HepG2 (cell line): ENCODE results near the gene TCAP. TPM values are rescaled to one million over a fixed set of nuclear protein-coding genes. Genes with fewer than 3 reads are reported as not detected.

Source experiments
- CTCF ChIP-seq: sonication (generic); formaldehyde crosslinking; IDR thresholded peaks from 2 replicates; pipeline ENCODE4 v1.5.0; 2020; ENCODE audit warnings: mild to moderate bottlenecking, missing genetic modification reagents, moderate library complexity
- DBP ChIP-seq: sonication (generic); formaldehyde crosslinking; IDR thresholded peaks from 2 replicates; pipeline ENCODE4 v1.4.0; 2020; ENCODE audit warnings: missing genetic modification reagents; ENCODE audit errors: not compliant biosample characterization
- HMGXB3 ChIP-seq: sonication (generic); formaldehyde crosslinking; IDR thresholded peaks from 2 replicates; pipeline ENCODE4 v1.4.0; 2020; ENCODE audit warnings: missing genetic modification reagents, borderline replicate concordance
- KLF11 ChIP-seq: IDR thresholded peaks from 2 replicates; pipeline ENCODE4 v1.6.1; 2016; ENCODE audit warnings: missing compliant biosample characterization
- MATR3 ChIP-seq: sonication (generic); formaldehyde crosslinking; IDR thresholded peaks from 2 replicates; pipeline ENCODE4 v1.4.0; 2020; ENCODE audit warnings: missing genetic modification reagents
- MZF1 ChIP-seq: sonication (generic); formaldehyde crosslinking; IDR thresholded peaks from 2 replicates; pipeline ENCODE4 v1.8.1; 2023; ENCODE audit warnings: mild to moderate bottlenecking, missing genetic modification reagents, borderline replicate concordance
- NAIF1 ChIP-seq: sonication (generic); formaldehyde crosslinking; IDR thresholded peaks from 2 replicates; pipeline ENCODE4 v1.5.0; 2020; ENCODE audit warnings: mild to moderate bottlenecking, missing genetic modification reagents, borderline replicate concordance
- NFE2L2 ChIP-seq: fragments of 150-350 bp; IDR thresholded peaks from 2 replicates; pipeline ENCODE4 v1.6.1; 2014; ENCODE audit warnings: low read length
- SAP130 ChIP-seq: IDR thresholded peaks from 2 replicates; pipeline ENCODE4 v1.6.1; 2016; ENCODE audit warnings: low read depth
- TEF ChIP-seq: sonication (generic); formaldehyde crosslinking; IDR thresholded peaks from 2 replicates; pipeline ENCODE4 v1.5.0; 2020; ENCODE audit warnings: missing genetic modification reagents
- TOE1 ChIP-seq: sonication (generic); formaldehyde crosslinking; IDR thresholded peaks from 2 replicates; pipeline ENCODE4 v1.4.0; 2020; ENCODE audit warnings: mild to moderate bottlenecking, missing genetic modification reagents
- ZBTB21 ChIP-seq: sonication (generic); formaldehyde crosslinking; IDR thresholded peaks from 2 replicates; pipeline ENCODE4 v1.4.0; 2020; ENCODE audit warnings: missing genetic modification reagents
- ZFP90 ChIP-seq: sonication (generic); formaldehyde crosslinking; IDR thresholded peaks from 2 replicates; pipeline ENCODE4 v1.8.0; 2022; ENCODE audit warnings: missing genetic modification reagents, mild to moderate bottlenecking, inconsistent platforms, borderline replicate concordance
- ZNF12 ChIP-seq: sonication (generic); formaldehyde crosslinking; IDR thresholded peaks from 2 replicates; pipeline ENCODE4 v1.5.0; 2020; ENCODE audit warnings: missing genetic modification reagents
- ZNF281 ChIP-seq: sonication (generic); formaldehyde crosslinking; IDR thresholded peaks from 2 replicates; pipeline ENCODE4 v1.4.0; 2020; ENCODE audit warnings: missing genetic modification reagents, borderline replicate concordance
- ZNF292 ChIP-seq: sonication (generic); formaldehyde crosslinking; IDR thresholded peaks from 2 replicates; pipeline ENCODE4 v1.8.1; 2022; ENCODE audit warnings: mild to moderate bottlenecking, low read depth, missing genetic modification reagents, borderline replicate concordance
- ZNF3 ChIP-seq: IDR thresholded peaks from 2 replicates; pipeline ENCODE4 v1.7.0; 2017; ENCODE audit warnings: inconsistent platforms
- ZNF567 ChIP-seq: sonication (generic); formaldehyde crosslinking; IDR thresholded peaks from 2 replicates; pipeline ENCODE4 v1.8.1; 2023; ENCODE audit warnings: mild to moderate bottlenecking, missing genetic modification reagents, borderline replicate concordance
- ZNF772 ChIP-seq: sonication (generic); formaldehyde crosslinking; IDR thresholded peaks from 2 replicates; pipeline ENCODE4 v1.5.0; 2020; ENCODE audit warnings: mild to moderate bottlenecking, missing genetic modification reagents
- ZSCAN12 ChIP-seq: sonication (generic); formaldehyde crosslinking; IDR thresholded peaks from 2 replicates; pipeline ENCODE4 v1.9.0; 2021; ENCODE audit warnings: mild to moderate bottlenecking, missing genetic modification reagents
- polyA plus RNA-seq, 8 experiments: library from polyadenylated mRNA; depleted of rRNA in 3 of 8; stranded (reverse) in 7 of 8; unstranded in 1 of 8; fragments of >200 nt; fragmentation: Illumina TruSeq in 4 of 8; extraction: Trizol in 4 of 8; gene quantifications; 2 replicates each; pipeline versions ENCODE4 v1.2.1 to v1.2.3, GENCODE V29; 2011 to 2016; ENCODE audit warnings: low read depth in 4 of 8, missing spikeins in 1 of 8, mixed read lengths in 1 of 8; ENCODE audit not compliant: insufficient read depth in 1 of 8
- total RNA-seq, 5 experiments: library from RNA; depleted of rRNA; stranded (reverse); fragments of >200 nt; fragmentation: Illumina TruSeq; extraction: Trizol; gene quantifications; 2 replicates each; pipeline ENCODE4 v1.2.3, GENCODE V29; 2016; ENCODE audit warnings: low read depth in 1 of 5

The TCAP gene
- total and polyA plus RNA-seq, 2 of the 13 experiments (the other 11 are each of a cell fraction or from before 2014, with no cell fraction given), result 0.24 to 0.65 TPM

- TF ChIP-seq MATR3 (CRISPR knock-in tag) (no peak), ZNF281 (CRISPR knock-in tag) (no peak), ZSCAN12 (CRISPR knock-in tag) (no peak), TEF (CRISPR knock-in tag) (no peak), DBP (no peak), ZNF292 (no peak), MZF1 (CRISPR knock-in tag) (no peak), SAP130 (CRISPR knock-in tag) (no peak), KLF11 (no peak), ZNF3 (no peak), NAIF1 (CRISPR knock-in tag) (no peak), ZNF772 (CRISPR knock-in tag) (no peak), ZBTB21 (no peak), NFE2L2 (no peak), TOE1 (no peak), ZNF567 (CRISPR knock-in tag) (no peak), CTCF (CRISPR knock-in tag) (no peak), ZFP90 (CRISPR knock-in tag) (no peak), HMGXB3 (no peak), ZNF12 (CRISPR knock-in tag) (no peak)
Measured at GRCh38 chr17:39617446-39618245, 47.5 kb upstream of the TCAP start (continued).
